H9 (cell line): ENCODE results near the gene NKAIN2. TPM values are rescaled to one million over a fixed set of nuclear protein-coding genes. Genes with fewer than 3 reads are reported as not detected.

ENCODE experiments used
- DNase-seq: peaks from one replicate; pipeline ENCODE4 v3.0.0-alpha.2; 2017
- H2AFZ ChIP-seq: one replicate; pipeline ENCODE4 v1.6.1; 2013; ENCODE audit warnings: mild to moderate bottlenecking, low read length, control low read depth, moderate library complexity
- H2AK5ac ChIP-seq: 2 replicates; pipeline ENCODE4 v1.6.1; 2013; ENCODE audit warnings: low read length, control low read depth, mixed read lengths; ENCODE audit not compliant: insufficient read length
- H2BK120ac ChIP-seq: one replicate; pipeline ENCODE4 v1.6.1; 2013; ENCODE audit warnings: low read depth, mild to moderate bottlenecking, low read length, control low read depth, inconsistent platforms; ENCODE audit not compliant: poor library complexity, severe bottlenecking
- H2BK12ac ChIP-seq: 2 replicates; pipeline ENCODE4 v1.6.1; 2013; ENCODE audit warnings: low read length, control low read depth, mixed read lengths, low read depth; ENCODE audit not compliant: insufficient read length
- H2BK15ac ChIP-seq: 2 replicates; pipeline ENCODE4 v1.6.1; 2013; ENCODE audit warnings: low read depth, low read length, control low read depth
- H2BK20ac ChIP-seq: one replicate; pipeline ENCODE4 v1.6.1; 2013; ENCODE audit warnings: low read depth, mild to moderate bottlenecking, low read length, control low read depth, inconsistent platforms; ENCODE audit not compliant: poor library complexity, severe bottlenecking
- H2BK5ac ChIP-seq: 2 replicates; pipeline ENCODE4 v1.6.1; 2013; ENCODE audit warnings: low read length, control low read depth, mixed read lengths; ENCODE audit not compliant: insufficient read length
- H3K14ac ChIP-seq: 2 replicates; pipeline ENCODE4 v1.6.1; 2013; ENCODE audit warnings: low read length, control low read depth; ENCODE audit not compliant: insufficient read depth
- H3K18ac ChIP-seq: 2 replicates; pipeline ENCODE4 v1.6.1; 2013; ENCODE audit warnings: low read depth, mild to moderate bottlenecking, mixed read lengths, low read length, control low read depth; ENCODE audit not compliant: insufficient read length
- H3K23ac ChIP-seq: 2 replicates; pipeline ENCODE4 v1.6.1; 2013; ENCODE audit warnings: low read length, control low read depth, mixed read lengths, low read depth; ENCODE audit not compliant: insufficient read length
- H3K23me2 ChIP-seq: 2 replicates; pipeline ENCODE4 v1.6.1; 2013; ENCODE audit warnings: low read depth, mild to moderate bottlenecking, mixed read lengths, low read length, control low read depth; ENCODE audit not compliant: insufficient read length, poor library complexity, severe bottlenecking
- H3K27ac ChIP-seq: 2 replicates; pipeline ENCODE4 v1.5.1; 2013; ENCODE audit warnings: low read length, control low read depth, mixed read lengths, low read depth; ENCODE audit not compliant: insufficient read length
- H3K27me3 ChIP-seq: 2 replicates; pipeline ENCODE4 v1.6.1; 2013; ENCODE audit warnings: low read length, control low read depth, inconsistent platforms; ENCODE audit not compliant: insufficient read depth
- H3K4ac ChIP-seq: 2 replicates; pipeline ENCODE4 v1.6.1; 2013; ENCODE audit warnings: low read depth, mild to moderate bottlenecking, control low read depth, inconsistent platforms, low read length, moderate library complexity
- H3K4me1 ChIP-seq: 2 replicates; pipeline ENCODE4 v1.6.1; 2013; ENCODE audit warnings: low read length, control low read depth, inconsistent platforms; ENCODE audit not compliant: insufficient read depth
- H3K4me2 ChIP-seq: 2 replicates; pipeline ENCODE4 v1.6.1; 2013; ENCODE audit warnings: low read length, control low read depth, mixed read lengths; ENCODE audit not compliant: insufficient read length, insufficient read depth
- H3K56ac ChIP-seq: 2 replicates; pipeline ENCODE4 v1.6.1; 2013; ENCODE audit warnings: low read depth, mild to moderate bottlenecking, mixed read lengths, low read length, control low read depth; ENCODE audit not compliant: insufficient read length
- H3K79me1 ChIP-seq: 2 replicates; pipeline ENCODE4 v1.6.1; 2013; ENCODE audit warnings: low read depth, mild to moderate bottlenecking, moderate library complexity, low read length, control low read depth, inconsistent platforms; ENCODE audit not compliant: insufficient read depth, poor library complexity, severe bottlenecking
- H3K79me2 ChIP-seq: 2 replicates; pipeline ENCODE4 v1.6.1; 2013; ENCODE audit warnings: low read length, control low read depth, inconsistent platforms; ENCODE audit not compliant: insufficient read depth
- H3K9ac ChIP-seq: 2 replicates; pipeline ENCODE4 v1.6.1; 2013; ENCODE audit warnings: low read length, control low read depth, mixed read lengths; ENCODE audit not compliant: insufficient read length; ENCODE audit errors: extremely low read depth
- H3K9me3 ChIP-seq: one replicate; pipeline ENCODE4 v1.6.1; 2013; ENCODE audit warnings: low read depth, low read length, inconsistent platforms; ENCODE audit not compliant: control insufficient read depth
- H3T11ph ChIP-seq: one replicate; pipeline ENCODE4 v1.6.1; 2013; ENCODE audit warnings: mild to moderate bottlenecking, low read length, control low read depth, inconsistent platforms
- H4K20me1 ChIP-seq: one replicate; pipeline ENCODE4 v1.6.1; 2013; ENCODE audit not compliant: control insufficient read depth, insufficient read length, insufficient read depth
- H4K5ac ChIP-seq: 2 replicates; pipeline ENCODE4 v1.6.1; 2013; ENCODE audit warnings: low read depth, mild to moderate bottlenecking, mixed read lengths, low read length, control low read depth; ENCODE audit not compliant: insufficient read length
- H4K8ac ChIP-seq: replicated peaks from 2 replicates; pipeline ENCODE4 v1.6.1; 2013; ENCODE audit warnings: low read length, control low read depth, mixed read lengths, low read depth; ENCODE audit not compliant: insufficient read length
- H4K91ac ChIP-seq: 2 replicates; pipeline ENCODE4 v1.6.1; 2013; ENCODE audit warnings: low read depth, mild to moderate bottlenecking, moderate library complexity, mixed read lengths, low read length, control low read depth; ENCODE audit not compliant: insufficient read length
- H3K27ac Mint-ChIP-seq, 3 experiments: 2 replicates in 2 of 3; 3 replicates in 1 of 3; pipeline ENCODE4 v1.8.0; 2020 to 2021; ENCODE audit warnings: mixed read lengths in 3 of 3, mild to moderate bottlenecking in 1 of 3, moderate library complexity in 1 of 3
- H3K27me3 Mint-ChIP-seq: 2 replicates; pipeline ENCODE4 v1.8.0; 2021; ENCODE audit warnings: low read depth, mild to moderate bottlenecking, moderate library complexity, mixed read lengths
- H3K36me3 Mint-ChIP-seq, 3 experiments: 2 replicates in 2 of 3; 3 replicates in 1 of 3; pipeline ENCODE4 v1.8.0; 2020 to 2021; ENCODE audit warnings: low read depth in 3 of 3, mixed read lengths in 3 of 3; ENCODE audit not compliant: insufficient read depth in 1 of 3
- H3K4me1 Mint-ChIP-seq, 2 experiments: 2 replicates each; pipeline ENCODE4 v1.8.0; 2020; ENCODE audit warnings: mixed read lengths in 2 of 2
- H3K4me3 Mint-ChIP-seq, 2 experiments: 2 replicates in 1 of 2; 3 replicates in 1 of 2; pipeline ENCODE4 v1.8.0; 2020 to 2021; ENCODE audit warnings: mild to moderate bottlenecking in 2 of 2, mixed read lengths in 2 of 2, moderate library complexity in 1 of 2
- H3K9me3 Mint-ChIP-seq, 2 experiments: 2 replicates in 1 of 2; 3 replicates in 1 of 2; pipeline ENCODE4 v1.8.0; 2020; ENCODE audit warnings: mild to moderate bottlenecking in 2 of 2, mixed read lengths in 2 of 2, moderate library complexity in 1 of 2
- WGBS: extraction: QIAGEN DNeasy Blood & Tissue Kit; methylation state at CpG from one replicate; pipeline ENCODE4 v1.1.7; 2013; ENCODE audit warnings: missing lambda C conversion rate, low lambda C conversion rate, mixed read lengths; ENCODE audit not compliant: insufficient read length; ENCODE audit errors: extremely low coverage; 5-methylcytosine and 5-hydroxymethylcytosine counted together
- total RNA-seq: library from RNA; stranded (reverse); gene quantifications from 2 replicates; pipeline ENCODE4 v1.2.1, GENCODE V29; 2021
- TF ChIP-seq, protein P1 (sequence below): fragments of 200-600 bp; sonication (generic); conservative IDR thresholded peaks from 3 replicates; pipeline ENCODE4 v1.8.0; 2021; ENCODE audit warnings: antibody characterized with exemption, mild to moderate bottlenecking

NKAIN2 gene
- total RNA-seq, 1 experiment from 2014 or later, result 0.17 TPM

DNA sequence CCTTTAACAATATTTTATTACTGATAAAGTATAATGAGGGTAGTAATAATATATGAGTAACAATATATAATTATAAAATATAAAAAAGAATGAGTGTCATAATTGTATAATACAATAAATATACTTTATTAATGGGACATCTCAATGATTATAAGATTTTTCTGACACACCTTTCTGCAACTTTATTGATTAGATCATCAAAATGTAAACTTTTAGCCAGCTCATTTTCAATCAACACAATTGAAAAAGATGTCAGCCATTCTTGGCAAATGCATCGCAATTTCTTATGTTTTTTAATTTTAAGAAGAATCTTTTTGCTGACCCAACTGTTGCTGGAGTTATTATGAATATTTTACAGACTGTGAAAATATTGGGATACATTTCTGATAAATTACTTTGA is 1026.2 kb downstream of the NKAIN2 start:
- Mint-ChIP-seq H3K27ac (no peak overlapping the region), H3K4me1 (no peaks in the 10 kb centered on the region), H3K4me3 (no peak overlapping the region), H3K9me3 (no peaks in the 10 kb centered on the region), H3K36me3 (no peaks in the 10 kb centered on the region), H3K27me3 (no peaks in the 10 kb centered on the region; the same call in 1 of the 2 replicates)
- H3K23me2 ChIP-seq, result no peaks in the 10 kb centered on the region
- no peak for DNase-seq
- H2BK15ac ChIP-seq, result no peak overlapping the region
- H3K4me2 ChIP-seq, result no peak overlapping the region
- H3K18ac ChIP-seq, result no peak overlapping the region
- H3T11ph ChIP-seq, result no peak overlapping the region
- no peak overlapping the region for H2BK20ac ChIP-seq
- H4K8ac ChIP-seq, result no peak overlapping the region
- H3K56ac ChIP-seq, result no peak overlapping the region
- H3K9ac ChIP-seq, result no peak overlapping the region
- no peak overlapping the region for H2AK5ac ChIP-seq
- no peak overlapping the region for H3K23ac ChIP-seq
- H3K14ac ChIP-seq, result no peak overlapping the region
- H4K5ac ChIP-seq, result no peak overlapping the region
- no peak overlapping the region for H2AFZ ChIP-seq
- no peaks in the 10 kb centered on the region for H4K20me1 ChIP-seq
- H2BK120ac ChIP-seq, result no peak overlapping the region
- no peak overlapping the region for H4K91ac ChIP-seq
- no peak overlapping the region for H3K27ac ChIP-seq
- H3K27me3 ChIP-seq, result no peaks in the 10 kb centered on the region
- H3K79me2 ChIP-seq, result no peaks in the 10 kb centered on the region
- H3K9me3 ChIP-seq, result no peaks in the 10 kb centered on the region
- TF ChIP-seq, protein P1, sequence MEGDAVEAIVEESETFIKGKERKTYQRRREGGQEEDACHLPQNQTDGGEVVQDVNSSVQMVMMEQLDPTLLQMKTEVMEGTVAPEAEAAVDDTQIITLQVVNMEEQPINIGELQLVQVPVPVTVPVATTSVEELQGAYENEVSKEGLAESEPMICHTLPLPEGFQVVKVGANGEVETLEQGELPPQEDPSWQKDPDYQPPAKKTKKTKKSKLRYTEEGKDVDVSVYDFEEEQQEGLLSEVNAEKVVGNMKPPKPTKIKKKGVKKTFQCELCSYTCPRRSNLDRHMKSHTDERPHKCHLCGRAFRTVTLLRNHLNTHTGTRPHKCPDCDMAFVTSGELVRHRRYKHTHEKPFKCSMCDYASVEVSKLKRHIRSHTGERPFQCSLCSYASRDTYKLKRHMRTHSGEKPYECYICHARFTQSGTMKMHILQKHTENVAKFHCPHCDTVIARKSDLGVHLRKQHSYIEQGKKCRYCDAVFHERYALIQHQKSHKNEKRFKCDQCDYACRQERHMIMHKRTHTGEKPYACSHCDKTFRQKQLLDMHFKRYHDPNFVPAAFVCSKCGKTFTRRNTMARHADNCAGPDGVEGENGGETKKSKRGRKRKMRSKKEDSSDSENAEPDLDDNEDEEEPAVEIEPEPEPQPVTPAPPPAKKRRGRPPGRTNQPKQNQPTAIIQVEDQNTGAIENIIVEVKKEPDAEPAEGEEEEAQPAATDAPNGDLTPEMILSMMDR, result no peak
- no CpG with 5 or more reads among the region's 1 CpG for WGBS
- no peak overlapping the region for H2BK12ac ChIP-seq
- H3K4me1 ChIP-seq, result no peaks in the 10 kb centered on the region
- no peak overlapping the region for H3K4ac ChIP-seq
- no peaks in the 10 kb centered on the region for H3K79me1 ChIP-seq
- no peak overlapping the region for H2BK5ac ChIP-seq
